WTC11 (cell line): ENCODE data around the gene EYS. TPM values are rescaled to one million over a fixed set of nuclear protein-coding genes. Genes with fewer than 3 reads are reported as not detected.
"Not testable (repeated sequence)": the region's sequence is repeated elsewhere in the genome, so short reads cannot be mapped to it uniquely, and the experiment has no call there.

Experiments
- ATAC-seq: fragments of 200-7000 bp; cut with Tn5 transposase; 2 replicates; pipeline ENCODE4 v1.10.0; 2021; ENCODE audit warnings: mild to moderate bottlenecking, moderate library complexity
- CTCF ChIA-PET: fragments of 300-600 bp; sonication (Branson Sonifier 250); formaldehyde crosslinking; loops from one replicate; lab custom pipeline; 2021; ENCODE audit warnings: antibody characterized with exemption; lab: Charles Lee
- POLR2A ChIA-PET: fragments of 350-600 bp; sonication (Branson Sonifier 250); formaldehyde crosslinking; loops from one replicate; lab custom pipeline; 2021; ENCODE audit warnings: antibody characterized with exemption; lab: Charles Lee
- DNase-seq: peaks from one replicate; pipeline ENCODE4 v3.0.0; 2021; ENCODE audit warnings: low spot score
- H3K27ac Mint-ChIP-seq: 2 replicates; pipeline ENCODE4 v1.8.0; 2021; ENCODE audit warnings: mixed read lengths
- H3K27me3 Mint-ChIP-seq: 2 replicates; pipeline ENCODE4 v1.8.0; 2021; ENCODE audit warnings: low read depth, mild to moderate bottlenecking, moderate library complexity, mixed read lengths
- H3K36me3 Mint-ChIP-seq: 2 replicates; pipeline ENCODE4 v1.8.0; 2021; ENCODE audit warnings: mixed read lengths
- H3K4me1 Mint-ChIP-seq: 2 replicates; pipeline ENCODE4 v1.8.0; 2022; ENCODE audit warnings: mixed read lengths
- H3K4me3 Mint-ChIP-seq: 2 replicates; pipeline ENCODE4 v1.8.0; 2021; ENCODE audit warnings: mild to moderate bottlenecking, moderate library complexity, mixed read lengths
- H3K9me3 Mint-ChIP-seq: 2 replicates; pipeline ENCODE4 v1.8.0; 2021; ENCODE audit warnings: mixed read lengths
- FOXJ3 ChIP-seq: sonication (generic); formaldehyde crosslinking; IDR thresholded peaks from 2 replicates; pipeline ENCODE4 v1.9.0; 2021; ENCODE audit warnings: missing genetic modification reagents, mild to moderate bottlenecking, borderline replicate concordance
- OVOL2 ChIP-seq: fragments of 250-450 bp; sonication (Bioruptor Pico); IDR thresholded peaks from 2 replicates; pipeline ENCODE4 v1.9.0; 2021; ENCODE audit warnings: mild to moderate bottlenecking, borderline replicate concordance
- PRRX2 ChIP-seq: fragments of 250-450 bp; sonication (Bioruptor Pico); IDR thresholded peaks from 2 replicates; pipeline ENCODE4 v1.8.0; 2021; ENCODE audit warnings: mild to moderate bottlenecking
- SMAD3 ChIP-seq: sonication (generic); formaldehyde crosslinking; IDR thresholded peaks from 2 replicates; pipeline ENCODE4 v1.8.0; 2022; ENCODE audit warnings: missing genetic modification reagents, mild to moderate bottlenecking, borderline replicate concordance
- TCF7 ChIP-seq: sonication (generic); formaldehyde crosslinking; IDR thresholded peaks from 2 replicates; pipeline ENCODE4 v1.8.0; 2022; ENCODE audit warnings: mild to moderate bottlenecking, low read depth, missing genetic modification reagents, moderate library complexity
- TP53 ChIP-seq: sonication (generic); formaldehyde crosslinking; IDR thresholded peaks from 2 replicates; pipeline ENCODE4 v1.8.1; 2023; ENCODE audit warnings: mild to moderate bottlenecking, missing genetic modification reagents
- ZNF121 ChIP-seq: sonication (generic); formaldehyde crosslinking; IDR thresholded peaks from 2 replicates; pipeline ENCODE4 v1.8.0; 2023; ENCODE audit warnings: missing genetic modification reagents
- ZNF138 ChIP-seq: sonication (generic); formaldehyde crosslinking; conservative IDR thresholded peaks from 2 replicates; pipeline ENCODE4 v1.8.1; 2022; ENCODE audit warnings: mild to moderate bottlenecking, moderate library complexity, missing genetic modification reagents
- ZNF263 ChIP-seq: sonication (generic); formaldehyde crosslinking; IDR thresholded peaks from 2 replicates; pipeline ENCODE4 v1.8.1; 2022; ENCODE audit warnings: low read depth, mild to moderate bottlenecking, moderate library complexity, missing genetic modification reagents
- total RNA-seq: library from RNA; stranded (reverse); gene quantifications from 3 replicates; pipeline ENCODE4 v1.2.3, GENCODE V29; 2021
- TF ChIP-seq, protein P1 (sequence below): sonication (generic); formaldehyde crosslinking; IDR thresholded peaks from 2 replicates; pipeline ENCODE4 v1.8.0; 2023; ENCODE audit warnings: mild to moderate bottlenecking, missing genetic modification reagents
- TF ChIP-seq, protein P2 (sequence below): sonication (generic); formaldehyde crosslinking; conservative IDR thresholded peaks from 2 replicates; pipeline ENCODE4 v1.8.1; 2022; ENCODE audit warnings: mild to moderate bottlenecking, missing genetic modification reagents
- TF ChIP-seq, protein P3 (sequence below): sonication (generic); formaldehyde crosslinking; IDR thresholded peaks from 2 replicates; pipeline ENCODE4 v1.8.1; 2023; ENCODE audit warnings: mild to moderate bottlenecking, missing genetic modification reagents, moderate library complexity
- TF ChIP-seq, protein P4 (sequence below): sonication (generic); formaldehyde crosslinking; IDR thresholded peaks from 2 replicates; pipeline ENCODE4 v1.8.1; 2022; ENCODE audit warnings: missing genetic modification reagents, borderline replicate concordance
- TF ChIP-seq, protein P5 (sequence below): fragments of 250-450 bp; sonication (Bioruptor Pico); IDR thresholded peaks from 2 replicates; pipeline ENCODE4 v2.1.2; 2022; ENCODE audit warnings: mild to moderate bottlenecking, moderate library complexity
- TF ChIP-seq, protein P6 (sequence below): sonication (generic); formaldehyde crosslinking; IDR thresholded peaks from 2 replicates; pipeline ENCODE4 v1.8.0; 2022; ENCODE audit warnings: mild to moderate bottlenecking, missing genetic modification reagents
- TF ChIP-seq, protein P7 (sequence below): sonication (generic); formaldehyde crosslinking; IDR thresholded peaks from 2 replicates; pipeline ENCODE4 v1.8.0; 2022; ENCODE audit warnings: mild to moderate bottlenecking, missing genetic modification reagents
- TF ChIP-seq, protein P8 (sequence below): fragments of 250-450 bp; sonication (Bioruptor Pico); IDR thresholded peaks from 2 replicates; pipeline ENCODE4 v1.9.0; 2021; ENCODE audit warnings: mild to moderate bottlenecking
- TF ChIP-seq, protein P9 (sequence below): sonication (generic); formaldehyde crosslinking; IDR thresholded peaks from 2 replicates; pipeline ENCODE4 v1.8.0; 2022; ENCODE audit warnings: mild to moderate bottlenecking, missing genetic modification reagents
- TF ChIP-seq, protein P10 (sequence below): sonication (generic); formaldehyde crosslinking; IDR thresholded peaks from 2 replicates; pipeline ENCODE4 v1.8.1; 2022; ENCODE audit warnings: mild to moderate bottlenecking, missing genetic modification reagents, moderate library complexity, borderline replicate concordance

Gene EYS
- total RNA-seq, 1 experiment from 2014 or later = not detected

DNA sequence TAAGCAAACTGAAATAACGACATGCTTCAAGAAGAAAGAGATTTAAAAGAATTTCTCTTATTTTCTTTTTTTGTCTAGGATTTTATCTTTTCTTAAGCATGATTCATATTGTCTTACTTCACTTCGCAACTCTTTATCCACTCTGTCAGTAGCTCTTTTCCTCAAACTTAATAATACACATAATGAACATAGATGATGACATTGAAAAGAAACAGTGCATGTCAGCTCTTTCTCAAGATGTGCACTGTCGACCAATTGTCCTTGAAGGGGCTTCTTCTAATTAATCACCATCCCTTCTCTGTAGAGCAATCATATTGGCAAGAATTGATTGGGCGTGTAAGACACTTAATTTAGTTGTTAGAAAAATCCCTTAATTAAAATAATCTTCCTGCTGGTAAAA, 356.5 kb downstream of the EYS start:
- Mint-ChIP-seq H3K36me3 (peaks cover 18% of the 10 kb centered on the region), H3K4me3 (no peak overlapping the region), H3K9me3 (peaks cover 34% of the 10 kb centered on the region), H3K4me1 (no peaks in the 10 kb centered on the region), H3K27me3 (no peaks in the 10 kb centered on the region), H3K27ac (no peak overlapping the region)
- TF ChIP-seq ZNF121 (CRISPR knock-in tag) (no peak), ZNF138 (CRISPR knock-in tag) (no peak), PRRX2 (no peak), ZNF263 (CRISPR knock-in tag) (no peak), TCF7 (CRISPR knock-in tag) (no peak), FOXJ3 (CRISPR knock-in tag) (no peak), SMAD3 (CRISPR knock-in tag) (no peak), OVOL2 (no peak), TP53 (no peak)
- TF ChIP-seq, protein P1, sequence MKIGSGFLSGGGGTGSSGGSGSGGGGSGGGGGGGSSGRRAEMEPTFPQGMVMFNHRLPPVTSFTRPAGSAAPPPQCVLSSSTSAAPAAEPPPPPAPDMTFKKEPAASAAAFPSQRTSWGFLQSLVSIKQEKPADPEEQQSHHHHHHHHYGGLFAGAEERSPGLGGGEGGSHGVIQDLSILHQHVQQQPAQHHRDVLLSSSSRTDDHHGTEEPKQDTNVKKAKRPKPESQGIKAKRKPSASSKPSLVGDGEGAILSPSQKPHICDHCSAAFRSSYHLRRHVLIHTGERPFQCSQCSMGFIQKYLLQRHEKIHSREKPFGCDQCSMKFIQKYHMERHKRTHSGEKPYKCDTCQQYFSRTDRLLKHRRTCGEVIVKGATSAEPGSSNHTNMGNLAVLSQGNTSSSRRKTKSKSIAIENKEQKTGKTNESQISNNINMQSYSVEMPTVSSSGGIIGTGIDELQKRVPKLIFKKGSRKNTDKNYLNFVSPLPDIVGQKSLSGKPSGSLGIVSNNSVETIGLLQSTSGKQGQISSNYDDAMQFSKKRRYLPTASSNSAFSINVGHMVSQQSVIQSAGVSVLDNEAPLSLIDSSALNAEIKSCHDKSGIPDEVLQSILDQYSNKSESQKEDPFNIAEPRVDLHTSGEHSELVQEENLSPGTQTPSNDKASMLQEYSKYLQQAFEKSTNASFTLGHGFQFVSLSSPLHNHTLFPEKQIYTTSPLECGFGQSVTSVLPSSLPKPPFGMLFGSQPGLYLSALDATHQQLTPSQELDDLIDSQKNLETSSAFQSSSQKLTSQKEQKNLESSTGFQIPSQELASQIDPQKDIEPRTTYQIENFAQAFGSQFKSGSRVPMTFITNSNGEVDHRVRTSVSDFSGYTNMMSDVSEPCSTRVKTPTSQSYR (CRISPR knock-in tag) = no peak
- TF ChIP-seq, protein P2, sequence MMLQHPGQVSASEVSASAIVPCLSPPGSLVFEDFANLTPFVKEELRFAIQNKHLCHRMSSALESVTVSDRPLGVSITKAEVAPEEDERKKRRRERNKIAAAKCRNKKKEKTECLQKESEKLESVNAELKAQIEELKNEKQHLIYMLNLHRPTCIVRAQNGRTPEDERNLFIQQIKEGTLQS = no peak
- TF ChIP-seq, protein P3, sequence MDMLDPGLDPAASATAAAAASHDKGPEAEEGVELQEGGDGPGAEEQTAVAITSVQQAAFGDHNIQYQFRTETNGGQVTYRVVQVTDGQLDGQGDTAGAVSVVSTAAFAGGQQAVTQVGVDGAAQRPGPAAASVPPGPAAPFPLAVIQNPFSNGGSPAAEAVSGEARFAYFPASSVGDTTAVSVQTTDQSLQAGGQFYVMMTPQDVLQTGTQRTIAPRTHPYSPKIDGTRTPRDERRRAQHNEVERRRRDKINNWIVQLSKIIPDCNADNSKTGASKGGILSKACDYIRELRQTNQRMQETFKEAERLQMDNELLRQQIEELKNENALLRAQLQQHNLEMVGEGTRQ (CRISPR knock-in tag) = no peak
- TF ChIP-seq, protein P4, sequence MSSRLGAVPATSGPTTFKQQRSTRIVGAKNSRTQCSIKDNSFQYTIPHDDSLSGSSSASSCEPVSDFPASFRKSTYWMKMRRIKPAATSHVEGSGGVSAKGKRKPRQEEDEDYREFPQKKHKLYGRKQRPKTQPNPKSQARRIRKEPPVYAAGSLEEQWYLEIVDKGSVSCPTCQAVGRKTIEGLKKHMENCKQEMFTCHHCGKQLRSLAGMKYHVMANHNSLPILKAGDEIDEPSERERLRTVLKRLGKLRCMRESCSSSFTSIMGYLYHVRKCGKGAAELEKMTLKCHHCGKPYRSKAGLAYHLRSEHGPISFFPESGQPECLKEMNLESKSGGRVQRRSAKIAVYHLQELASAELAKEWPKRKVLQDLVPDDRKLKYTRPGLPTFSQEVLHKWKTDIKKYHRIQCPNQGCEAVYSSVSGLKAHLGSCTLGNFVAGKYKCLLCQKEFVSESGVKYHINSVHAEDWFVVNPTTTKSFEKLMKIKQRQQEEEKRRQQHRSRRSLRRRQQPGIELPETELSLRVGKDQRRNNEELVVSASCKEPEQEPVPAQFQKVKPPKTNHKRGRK (CRISPR knock-in tag) = no peak
- TF ChIP-seq, protein P5, sequence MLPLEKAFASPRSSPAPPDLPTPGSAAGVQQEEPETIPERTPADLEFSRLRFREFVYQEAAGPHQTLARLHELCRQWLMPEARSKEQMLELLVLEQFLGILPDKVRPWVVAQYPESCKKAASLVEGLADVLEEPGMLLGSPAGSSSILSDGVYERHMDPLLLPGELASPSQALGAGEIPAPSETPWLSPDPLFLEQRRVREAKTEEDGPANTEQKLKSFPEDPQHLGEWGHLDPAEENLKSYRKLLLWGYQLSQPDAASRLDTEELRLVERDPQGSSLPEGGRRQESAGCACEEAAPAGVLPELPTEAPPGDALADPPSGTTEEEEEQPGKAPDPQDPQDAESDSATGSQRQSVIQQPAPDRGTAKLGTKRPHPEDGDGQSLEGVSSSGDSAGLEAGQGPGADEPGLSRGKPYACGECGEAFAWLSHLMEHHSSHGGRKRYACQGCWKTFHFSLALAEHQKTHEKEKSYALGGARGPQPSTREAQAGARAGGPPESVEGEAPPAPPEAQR (CRISPR knock-in tag) = no peak
- TF ChIP-seq, protein P6, sequence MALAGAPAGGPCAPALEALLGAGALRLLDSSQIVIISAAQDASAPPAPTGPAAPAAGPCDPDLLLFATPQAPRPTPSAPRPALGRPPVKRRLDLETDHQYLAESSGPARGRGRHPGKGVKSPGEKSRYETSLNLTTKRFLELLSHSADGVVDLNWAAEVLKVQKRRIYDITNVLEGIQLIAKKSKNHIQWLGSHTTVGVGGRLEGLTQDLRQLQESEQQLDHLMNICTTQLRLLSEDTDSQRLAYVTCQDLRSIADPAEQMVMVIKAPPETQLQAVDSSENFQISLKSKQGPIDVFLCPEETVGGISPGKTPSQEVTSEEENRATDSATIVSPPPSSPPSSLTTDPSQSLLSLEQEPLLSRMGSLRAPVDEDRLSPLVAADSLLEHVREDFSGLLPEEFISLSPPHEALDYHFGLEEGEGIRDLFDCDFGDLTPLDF (CRISPR knock-in tag) = no peak
- TF ChIP-seq, protein P7, sequence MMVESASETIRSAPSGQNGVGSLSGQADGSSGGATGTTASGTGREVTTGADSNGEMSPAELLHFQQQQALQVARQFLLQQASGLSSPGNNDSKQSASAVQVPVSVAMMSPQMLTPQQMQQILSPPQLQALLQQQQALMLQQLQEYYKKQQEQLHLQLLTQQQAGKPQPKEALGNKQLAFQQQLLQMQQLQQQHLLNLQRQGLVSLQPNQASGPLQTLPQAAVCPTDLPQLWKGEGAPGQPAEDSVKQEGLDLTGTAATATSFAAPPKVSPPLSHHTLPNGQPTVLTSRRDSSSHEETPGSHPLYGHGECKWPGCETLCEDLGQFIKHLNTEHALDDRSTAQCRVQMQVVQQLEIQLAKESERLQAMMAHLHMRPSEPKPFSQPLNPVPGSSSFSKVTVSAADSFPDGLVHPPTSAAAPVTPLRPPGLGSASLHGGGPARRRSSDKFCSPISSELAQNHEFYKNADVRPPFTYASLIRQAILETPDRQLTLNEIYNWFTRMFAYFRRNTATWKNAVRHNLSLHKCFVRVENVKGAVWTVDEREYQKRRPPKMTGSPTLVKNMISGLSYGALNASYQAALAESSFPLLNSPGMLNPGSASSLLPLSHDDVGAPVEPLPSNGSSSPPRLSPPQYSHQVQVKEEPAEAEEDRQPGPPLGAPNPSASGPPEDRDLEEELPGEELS (CRISPR knock-in tag) = no peak
- TF ChIP-seq, protein P8, sequence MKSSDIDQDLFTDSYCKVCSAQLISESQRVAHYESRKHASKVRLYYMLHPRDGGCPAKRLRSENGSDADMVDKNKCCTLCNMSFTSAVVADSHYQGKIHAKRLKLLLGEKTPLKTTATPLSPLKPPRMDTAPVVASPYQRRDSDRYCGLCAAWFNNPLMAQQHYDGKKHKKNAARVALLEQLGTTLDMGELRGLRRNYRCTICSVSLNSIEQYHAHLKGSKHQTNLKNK = no peak
- TF ChIP-seq, protein P9, sequence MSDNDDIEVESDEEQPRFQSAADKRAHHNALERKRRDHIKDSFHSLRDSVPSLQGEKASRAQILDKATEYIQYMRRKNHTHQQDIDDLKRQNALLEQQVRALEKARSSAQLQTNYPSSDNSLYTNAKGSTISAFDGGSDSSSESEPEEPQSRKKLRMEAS (CRISPR knock-in tag) = no peak
- TF ChIP-seq, protein P10, sequence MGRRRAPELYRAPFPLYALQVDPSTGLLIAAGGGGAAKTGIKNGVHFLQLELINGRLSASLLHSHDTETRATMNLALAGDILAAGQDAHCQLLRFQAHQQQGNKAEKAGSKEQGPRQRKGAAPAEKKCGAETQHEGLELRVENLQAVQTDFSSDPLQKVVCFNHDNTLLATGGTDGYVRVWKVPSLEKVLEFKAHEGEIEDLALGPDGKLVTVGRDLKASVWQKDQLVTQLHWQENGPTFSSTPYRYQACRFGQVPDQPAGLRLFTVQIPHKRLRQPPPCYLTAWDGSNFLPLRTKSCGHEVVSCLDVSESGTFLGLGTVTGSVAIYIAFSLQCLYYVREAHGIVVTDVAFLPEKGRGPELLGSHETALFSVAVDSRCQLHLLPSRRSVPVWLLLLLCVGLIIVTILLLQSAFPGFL = no peak
- POLR2A ChIA-PET = no interaction called here
- DNase-seq (no peak), ATAC-seq (no peak)
- CTCF ChIA-PET = no interaction called here

DNA sequence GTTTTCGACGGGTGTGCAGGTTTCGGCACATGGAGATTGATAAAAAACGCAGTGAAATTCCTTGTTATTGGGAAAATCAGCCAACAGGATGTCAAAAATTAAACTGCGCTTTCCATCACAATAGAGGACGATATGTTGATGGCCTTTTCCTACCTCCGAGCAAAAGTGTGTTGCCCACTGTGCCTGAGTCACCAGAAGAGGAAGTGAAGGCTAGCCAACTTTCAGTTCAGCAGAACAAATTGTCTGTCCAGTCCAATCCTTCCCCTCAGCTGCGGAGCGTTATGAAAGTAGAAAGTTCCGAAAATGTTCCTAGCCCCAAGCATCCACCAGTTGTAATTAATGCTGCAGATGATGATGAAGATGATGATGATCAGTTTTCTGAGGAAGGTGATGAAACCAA, 404.4 kb downstream of the EYS start:
- H3K36me3 Mint-ChIP-seq, H3K4me1 Mint-ChIP-seq, H3K4me3 Mint-ChIP-seq, ATAC-seq, H3K27me3 Mint-ChIP-seq, DNase-seq, POLR2A ChIA-PET, CTCF ChIA-PET, H3K27ac Mint-ChIP-seq: not testable (repeated sequence)
- peaks cover 17% of the 10 kb centered on the region for H3K9me3 Mint-ChIP-seq
